Head of caudate nucleus (tissue), 42 donors: ENCODE measurements around the gene RXFP2.

ENCODE experiments used
- DNase-seq, 42 donors: peaks; one replicate each; pipeline versions ENCODE4 v3.0.0 to v3.0.0-alpha.2; 2020 to 2021; ENCODE audit warnings: mixed read lengths in 7 of 42
- intact Hi-C: fragments of 100-400 bp; cut with DNase I; formaldehyde crosslinking; loops from one replicate; pipeline ENCODE4 v1.15.0; 2022

Gene RXFP2

GRCh38 chr13:31765138-31765785 lies 25.9 kb downstream of the RXFP2 start:
- no peak for DNase-seq
- intact Hi-C loops: no loop called here

GRCh38 chr13:31767175-31767900 lies 28.0 kb downstream of the RXFP2 start:
- DNase-seq: no peak
- intact Hi-C loops: no loop called here

DNA sequence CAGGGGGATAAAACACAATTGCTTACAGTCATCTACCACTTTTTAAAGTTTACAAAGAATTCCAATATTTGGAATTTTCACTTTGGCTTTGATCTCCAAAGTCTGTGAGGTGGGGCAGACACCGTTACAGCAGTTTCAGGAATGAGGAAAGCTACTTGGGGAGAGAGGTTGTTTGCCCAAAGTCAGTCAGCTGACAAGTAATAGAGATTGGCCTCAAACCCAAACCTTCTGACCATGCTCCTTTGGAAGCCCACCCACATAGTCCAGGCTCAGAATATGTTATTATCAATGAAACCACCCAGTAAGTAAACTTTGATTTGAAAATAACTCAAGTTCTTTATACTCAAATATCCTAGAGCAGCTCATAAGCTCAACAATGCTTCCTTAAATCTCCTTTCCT lies 29.0 kb downstream of the RXFP2 start:
- intact Hi-C loops: no loop called here
- DNase-seq: no peak

DNA sequence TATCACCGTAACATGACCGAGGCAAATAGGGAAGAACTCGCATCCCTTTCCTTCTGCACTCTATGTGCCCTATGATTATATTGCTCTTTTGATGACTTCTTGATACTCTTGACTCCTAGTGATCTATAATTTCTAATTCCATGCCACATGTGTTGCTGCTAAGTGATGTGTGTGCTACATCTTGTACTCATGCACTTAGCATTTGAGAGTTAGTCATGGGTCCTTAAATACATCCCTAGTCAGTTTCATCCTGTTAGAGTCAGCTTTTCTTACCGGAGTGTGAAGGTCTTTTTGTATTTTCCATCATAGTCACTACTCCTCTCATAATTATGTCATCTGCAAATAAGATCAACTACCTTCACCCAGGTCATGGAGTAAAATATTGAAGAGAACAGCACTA lies 30.2 kb downstream of the RXFP2 start:
- DNase-seq: no peak
- intact Hi-C loops: no loop called here

- no peak for DNase-seq
- intact Hi-C loops: no loop called here
These were observed 32.9 kb downstream of the RXFP2 start for GRCh38 chr13:31772231-31772630.

DNA sequence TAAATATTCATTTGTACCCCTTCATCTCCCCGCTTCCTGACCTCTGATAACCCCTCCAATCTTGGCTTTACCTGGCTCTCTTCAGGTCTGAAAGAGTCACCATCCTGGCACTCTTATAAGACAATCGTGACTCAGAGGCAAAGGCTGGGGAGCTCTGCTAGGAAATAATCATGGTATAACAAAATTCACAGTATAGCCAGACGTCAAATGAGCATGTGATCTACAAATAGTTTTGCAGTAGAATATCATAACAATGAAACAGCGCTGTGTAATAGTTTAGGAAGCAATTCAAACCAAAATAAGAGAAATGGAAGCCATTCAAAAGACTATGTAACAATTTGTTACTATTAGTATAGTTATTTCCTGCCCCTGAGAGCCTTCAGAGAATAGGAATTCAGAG lies 34.2 kb downstream of the RXFP2 start:
- intact Hi-C loops: no loop called here
- DNase-seq: no peak

DNA sequence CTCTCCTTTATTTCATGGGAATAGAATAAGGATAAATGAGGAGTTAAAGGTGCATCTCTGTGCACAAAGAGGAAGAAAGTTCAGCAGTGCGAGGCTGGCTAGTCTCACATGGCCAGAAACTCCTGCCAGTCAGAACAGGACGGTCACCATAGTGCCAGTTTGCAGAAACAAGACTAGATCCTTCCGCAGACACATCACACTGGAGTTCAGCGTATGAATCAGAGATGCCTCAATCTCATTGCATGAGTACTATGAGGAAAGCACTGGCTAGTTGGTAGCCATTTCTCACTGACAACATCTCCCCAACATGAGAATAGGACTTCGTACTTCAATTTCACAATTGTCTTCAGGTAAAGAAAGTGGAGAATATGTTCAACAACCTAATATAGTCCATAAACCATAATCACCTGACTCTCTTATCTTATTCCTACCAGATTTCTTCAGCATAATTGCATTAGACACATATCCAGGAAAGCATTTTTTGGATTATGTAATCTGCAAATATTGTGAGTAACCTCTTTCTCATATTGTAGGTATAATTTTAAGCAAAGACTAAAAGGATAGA lies 34.9 kb downstream of the RXFP2 start:
- intact Hi-C loops: no loop called here
- DNase-seq: no peak

DNA sequence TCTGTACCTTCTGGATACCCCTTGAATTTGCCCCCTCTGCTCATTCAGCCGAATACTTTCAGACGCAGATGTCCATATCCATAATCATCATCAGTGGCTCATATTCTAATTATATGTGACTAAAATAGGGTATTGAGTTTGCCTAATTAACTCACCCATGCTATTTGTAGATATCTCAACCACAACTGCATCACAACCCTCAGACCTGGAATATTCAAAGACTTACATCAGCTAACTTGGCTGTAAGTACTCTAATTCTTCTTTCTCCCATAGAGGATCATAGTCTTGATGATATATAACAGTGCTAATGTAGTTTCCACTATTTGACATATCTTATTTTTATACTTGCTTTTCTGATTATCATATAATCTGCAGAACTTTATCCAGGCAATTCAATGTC lies 35.8 kb downstream of the RXFP2 start:
- no peak for DNase-seq
- intact Hi-C loops: no loop called here

DNA sequence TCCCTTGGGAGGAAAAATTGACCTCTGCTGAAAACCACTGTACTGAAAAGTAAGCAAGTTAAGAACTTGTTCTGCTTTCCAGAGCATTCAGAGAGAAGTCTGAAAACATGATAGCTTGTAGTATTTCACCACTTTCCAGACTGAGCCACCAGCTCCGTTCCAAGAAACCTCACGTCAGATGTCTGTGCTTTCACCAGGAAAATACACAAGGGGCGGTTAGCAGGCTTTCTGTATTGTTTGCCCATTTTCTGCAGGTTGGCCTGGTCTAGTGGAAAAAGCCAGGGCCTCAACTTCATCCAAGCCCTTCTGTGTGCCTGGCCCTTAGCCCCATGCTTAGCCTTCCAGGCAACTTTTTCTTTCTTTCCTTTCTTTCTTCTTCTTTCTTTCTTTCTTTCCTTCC lies 36.4 kb downstream of the RXFP2 start:
- peak in 8 of 42 donors; percentile 7 to 51 (median 20) for DNase-seq
- intact Hi-C loops: no loop called here

DNA sequence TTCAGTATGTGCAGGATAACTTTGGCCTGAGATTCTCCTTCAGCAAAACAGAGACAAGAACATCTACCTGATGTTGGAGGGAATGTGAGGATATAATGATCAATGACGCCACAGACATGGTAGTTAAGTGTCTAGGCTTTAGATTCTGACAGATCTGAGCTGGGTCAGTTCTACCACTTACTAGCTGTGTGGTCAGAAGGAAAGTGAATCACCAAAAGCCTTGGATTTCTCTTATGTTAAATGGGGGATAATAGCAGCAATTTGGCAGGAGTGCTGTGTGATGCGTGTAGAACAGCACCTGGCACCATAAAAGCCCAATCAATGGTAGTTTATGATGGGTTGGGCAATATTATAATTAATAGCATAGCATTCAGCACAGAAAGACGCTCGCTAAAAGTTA lies 41.7 kb downstream of the RXFP2 start:
- no peak for DNase-seq

GRCh38 chr13:31786011-31786410 lies 46.7 kb downstream of the RXFP2 start:
- intact Hi-C loops: no loop called here
- no peak for DNase-seq

More for the DNA sequence above, 41.7 kb downstream of the RXFP2 start:
- intact Hi-C loops: no loop called here

DNA sequence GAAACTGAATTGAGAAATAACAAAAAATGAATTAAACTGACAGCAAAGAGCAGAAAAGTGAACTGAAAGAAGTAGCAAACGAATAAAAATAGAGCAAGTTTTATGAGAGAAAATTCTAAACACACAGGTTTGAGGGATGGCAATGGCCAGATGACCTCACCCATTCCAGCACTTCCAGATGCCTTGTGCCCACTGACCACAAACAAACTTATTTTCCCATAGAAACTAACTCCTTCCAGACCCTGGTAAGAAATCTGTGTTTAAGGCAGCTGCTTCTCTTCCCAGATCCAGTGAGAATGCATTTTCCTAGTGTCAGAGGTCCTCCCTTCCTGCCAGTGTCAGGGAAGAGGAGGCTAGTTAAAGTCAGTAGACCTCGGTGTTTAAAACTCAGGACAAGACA lies 51.7 kb downstream of the RXFP2 start:
- no peak for DNase-seq
- intact Hi-C loops: no loop called here

- intact Hi-C loops: no loop called here
- DNase-seq: no peak
These were observed 53.9 kb downstream of the RXFP2 start for GRCh38 chr13:31793246-31793645.

DNA sequence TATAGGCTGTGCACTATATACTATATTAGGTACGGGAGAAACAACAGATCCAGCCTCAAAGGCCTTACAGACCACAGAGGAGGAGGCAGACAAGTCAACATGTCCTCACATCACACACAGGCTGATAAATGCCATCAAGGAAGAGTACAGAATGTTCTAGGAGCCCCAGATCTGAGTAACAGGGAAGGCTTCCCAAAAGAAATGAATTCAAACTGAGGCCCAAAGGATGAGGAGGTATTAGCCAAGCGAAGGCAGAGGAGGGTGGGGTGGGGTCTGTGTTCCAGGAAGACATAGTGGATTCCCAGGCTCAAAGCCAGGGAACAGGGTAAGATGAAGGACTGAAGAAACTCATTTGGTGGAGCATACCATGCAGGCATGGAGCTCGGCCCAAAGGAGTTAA lies 55.1 kb downstream of the RXFP2 start:
- intact Hi-C loops: no loop called here
- DNase-seq: no peak

DNA sequence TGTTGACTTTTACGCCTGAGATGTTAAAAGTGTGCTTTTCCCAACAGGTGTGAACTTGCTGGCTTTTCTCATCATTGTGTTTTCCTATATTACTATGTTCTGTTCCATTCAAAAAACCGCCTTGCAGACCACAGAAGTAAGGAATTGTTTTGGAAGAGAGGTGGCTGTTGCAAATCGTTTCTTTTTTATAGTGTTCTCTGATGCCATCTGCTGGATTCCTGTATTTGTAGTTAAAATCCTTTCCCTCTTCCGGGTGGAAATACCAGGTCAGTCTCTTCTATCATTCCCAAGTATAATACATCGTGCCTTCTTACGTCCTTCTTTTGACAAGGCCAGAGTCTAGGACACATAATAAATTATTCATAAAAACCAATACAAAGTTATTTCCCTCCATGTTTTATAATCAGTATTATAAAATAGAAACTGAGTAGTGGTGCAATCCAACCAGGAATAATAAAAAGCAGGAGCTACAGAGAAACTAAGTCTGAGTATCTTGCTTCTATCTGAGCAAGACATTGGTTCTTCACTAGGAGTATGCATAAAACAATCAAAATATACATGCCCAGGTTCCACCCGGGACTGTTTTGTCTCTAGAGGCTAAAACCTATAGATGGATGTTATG lies 57.9 kb downstream of the RXFP2 start:
- peak in 1 of 42 donors; percentile 10 for DNase-seq
- intact Hi-C loops: no loop called here

DNA sequence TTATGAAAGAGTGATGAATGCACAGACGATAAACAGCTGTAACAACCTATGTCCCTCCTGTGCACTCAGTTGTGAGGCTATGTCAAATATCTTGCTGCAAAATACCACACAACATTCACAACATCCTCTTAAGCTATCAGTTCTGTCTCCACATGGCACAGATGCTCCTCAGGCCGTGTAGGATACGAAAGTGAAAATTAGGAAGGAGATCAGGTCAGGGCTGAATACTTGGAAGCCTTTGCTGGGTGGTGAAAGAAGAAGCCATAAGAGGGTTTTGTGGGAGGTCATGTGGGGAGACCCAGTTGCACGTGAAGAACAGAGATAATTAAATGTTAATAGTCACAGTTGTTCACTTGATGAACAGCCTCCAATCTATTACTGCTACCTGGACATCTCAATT lies 58.9 kb downstream of the RXFP2 start:
- intact Hi-C loops: no loop called here

DNA sequence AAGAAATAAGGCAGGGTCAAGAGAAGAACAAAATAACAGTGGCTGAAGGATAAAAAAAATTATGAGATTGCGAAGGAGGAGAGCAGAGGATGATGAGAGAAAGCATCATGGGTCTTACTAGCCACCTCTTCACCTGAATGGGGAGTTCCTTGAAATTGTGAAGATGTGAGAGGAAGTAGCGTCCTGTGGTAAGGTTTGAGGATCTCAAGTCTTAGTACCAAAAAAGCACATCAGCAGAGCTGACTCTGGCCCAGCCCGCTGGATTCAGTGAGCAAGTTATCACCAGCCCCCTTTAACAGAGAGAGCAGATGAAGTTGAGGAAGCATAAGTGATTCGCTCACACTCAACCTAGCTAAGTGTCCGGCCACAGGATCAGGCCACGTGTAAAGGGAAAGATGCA lies 61.8 kb downstream of the RXFP2 start:
- intact Hi-C loops: no loop called here
- no peak for DNase-seq

More for the DNA sequence above, 58.9 kb downstream of the RXFP2 start:
- DNase-seq: no peak

GRCh38 chr13:31803311-31803710 lies 64.0 kb downstream of the RXFP2 start:
- DNase-seq: no peak
- intact Hi-C loops: no loop called here

DNA sequence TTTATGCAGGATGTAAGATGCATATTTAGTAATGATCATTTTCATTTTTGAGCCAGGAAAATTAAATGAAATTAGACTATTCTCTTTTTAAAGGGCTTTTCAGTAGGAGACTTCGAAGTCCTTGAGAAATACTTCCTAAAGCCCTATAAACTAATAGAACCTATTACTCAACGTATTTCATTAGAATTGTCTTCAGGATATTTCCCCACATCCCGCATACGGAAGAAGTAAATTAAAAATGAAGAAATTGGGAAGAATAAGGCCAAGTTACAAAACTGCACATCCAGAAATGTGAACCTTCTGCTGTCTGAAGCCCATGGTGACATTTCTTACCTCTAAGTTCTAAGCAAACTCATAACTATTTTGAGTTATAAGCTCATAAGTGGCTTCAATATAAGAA lies 66.5 kb downstream of the RXFP2 start:
- intact Hi-C loops: no loop called here
- no peak for DNase-seq

DNA sequence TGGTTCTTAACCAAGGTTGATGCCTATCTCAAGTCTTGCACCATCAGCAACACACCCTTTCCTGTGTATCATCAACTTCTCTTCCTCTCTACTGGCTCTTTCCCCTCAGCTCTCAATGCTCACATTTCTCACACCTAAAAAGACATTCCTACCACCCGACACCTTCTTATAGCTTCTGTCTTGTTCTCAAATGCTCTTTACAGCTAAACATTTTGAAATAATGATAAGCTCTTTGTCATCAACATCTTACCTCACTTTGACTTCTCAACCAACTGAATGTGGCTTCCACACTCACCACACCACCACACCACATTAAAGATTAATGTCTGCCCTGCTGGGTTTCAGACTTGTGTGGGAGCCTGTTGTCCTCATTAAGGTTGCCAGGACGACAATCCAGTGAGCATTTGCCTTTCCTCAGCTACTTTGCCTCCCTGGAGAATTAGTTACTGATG lies 67.8 kb downstream of the RXFP2 start:
- DNase-seq: no peak
- intact Hi-C loops: no loop called here
